ENCODE data around the gene S100A12. TPM values are rescaled to one million over a fixed set of nuclear protein-coding genes. Genes with fewer than 3 reads are reported as not detected.

The S100A12 gene
- total and polyA plus RNA-seq, 9 of the 15 experiments (the other 6 are each of a cell fraction or from before 2014, with no cell fraction given), result not detected

GRCh38 chr1:153422450-153423068, 47.1 kb upstream of the S100A12 start (continued):
- TF ChIP-seq DMBX1 (CRISPR knock-in tag; IDR thresholded peaks at IDR 0.05; ENCODE audit: borderline replicate concordance) (peak; percentile 62; the same call in 1 of the 2 replicates), PBX2 (CRISPR knock-in tag; IDR thresholded peaks at IDR 0.05; ENCODE audit: low read depth) (no peak), PBX2 (tag; conservative IDR thresholded peaks at IDR 0.05; ENCODE audit: low read depth) (no peak), TAL1 (IDR thresholded peaks at IDR 0.05) (no peak), SMAD3 (CRISPR knock-in tag; conservative IDR thresholded peaks at IDR 0.05) (no peak), TAF7 (tag; IDR thresholded peaks at IDR 0.05) (no peak), MIER1 (IDR thresholded peaks at IDR 0.05; ENCODE audit: low read depth) (peak; percentile 97), HDAC8 (tag; IDR thresholded peaks at IDR 0.05) (no peak), PCBP2 (IDR thresholded peaks at IDR 0.05; ENCODE audit: low read depth, low read length, poor library complexity, severe bottlenecking) (no peak), RBM14 (IDR thresholded peaks at IDR 0.05; ENCODE audit: borderline replicate concordance, insufficient read depth, low read depth, low read length) (no peak), E4F1 (CRISPR knock-in tag; IDR thresholded peaks at IDR 0.05; ENCODE audit: borderline replicate concordance) (no peak), IRF1 (CRISPR knock-in tag; IDR thresholded peaks at IDR 0.05; ENCODE audit: borderline replicate concordance) (no peak), HNRNPH1 (optimal IDR thresholded peaks at IDR 0.05; ENCODE audit: low read depth, low read length) (no peak), TCF7L2 (IDR thresholded peaks at IDR 0.05; ENCODE audit: low read depth, low read length) (no peak), MAFK (IDR thresholded peaks at IDR 0.05; ENCODE audit: low read length) (no peak), RREB1 (CRISPR knock-in tag; IDR thresholded peaks at IDR 0.05) (no peak)
